Globus pallidus (tissue), 1 donor: Measurements from ENCODE around the gene RNF212.
"Not testable (repeated sequence)": the region's sequence is repeated elsewhere in the genome, so short reads cannot be mapped to it uniquely, and the experiment has no call there.

Source experiments
- DNase-seq: peaks from one replicate; pipeline ENCODE4 v3.0.0-alpha.2; 2015; ENCODE audit warnings: low spot score

Gene RNF212

DNA sequence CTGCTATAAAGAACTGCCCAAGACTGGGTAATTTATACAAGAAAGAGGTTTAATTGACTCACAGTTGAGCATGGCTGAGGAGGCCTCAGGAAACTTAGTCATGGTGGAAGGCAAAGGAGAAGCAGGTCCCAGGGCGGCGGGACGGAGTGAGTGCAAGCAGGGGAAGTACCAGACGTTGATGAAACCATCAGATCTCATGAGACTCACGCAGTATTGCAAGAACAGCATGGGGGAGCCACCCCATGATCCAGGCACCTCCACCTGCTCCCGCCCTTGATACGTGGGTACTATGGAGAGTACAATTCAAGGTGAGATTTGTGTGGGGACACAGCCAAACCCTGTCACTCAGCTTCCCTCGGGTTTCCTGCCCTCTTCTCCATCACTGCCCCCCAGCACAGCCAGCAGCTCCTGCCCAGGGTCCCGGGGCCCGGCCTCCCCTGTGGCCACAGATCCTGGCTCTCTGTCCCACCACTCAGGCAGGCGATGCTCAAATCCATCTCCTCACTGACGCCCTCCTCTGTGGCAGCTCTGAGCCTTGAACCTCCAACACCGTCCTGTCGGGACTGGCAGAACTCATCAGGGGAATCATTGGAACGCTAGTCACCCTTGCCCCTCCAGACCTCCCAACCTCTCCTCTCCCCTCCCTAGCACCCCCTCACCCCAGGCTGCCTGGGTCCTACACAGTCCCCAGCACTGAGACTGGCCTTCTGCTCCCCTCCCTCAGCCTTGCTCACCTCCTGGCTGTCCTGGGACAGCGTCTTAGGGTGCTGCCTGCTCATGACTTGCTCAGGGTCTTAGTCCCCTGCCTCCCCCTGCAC, 64.4 kb downstream of the RNF212 start:
- no peak for DNase-seq

DNA sequence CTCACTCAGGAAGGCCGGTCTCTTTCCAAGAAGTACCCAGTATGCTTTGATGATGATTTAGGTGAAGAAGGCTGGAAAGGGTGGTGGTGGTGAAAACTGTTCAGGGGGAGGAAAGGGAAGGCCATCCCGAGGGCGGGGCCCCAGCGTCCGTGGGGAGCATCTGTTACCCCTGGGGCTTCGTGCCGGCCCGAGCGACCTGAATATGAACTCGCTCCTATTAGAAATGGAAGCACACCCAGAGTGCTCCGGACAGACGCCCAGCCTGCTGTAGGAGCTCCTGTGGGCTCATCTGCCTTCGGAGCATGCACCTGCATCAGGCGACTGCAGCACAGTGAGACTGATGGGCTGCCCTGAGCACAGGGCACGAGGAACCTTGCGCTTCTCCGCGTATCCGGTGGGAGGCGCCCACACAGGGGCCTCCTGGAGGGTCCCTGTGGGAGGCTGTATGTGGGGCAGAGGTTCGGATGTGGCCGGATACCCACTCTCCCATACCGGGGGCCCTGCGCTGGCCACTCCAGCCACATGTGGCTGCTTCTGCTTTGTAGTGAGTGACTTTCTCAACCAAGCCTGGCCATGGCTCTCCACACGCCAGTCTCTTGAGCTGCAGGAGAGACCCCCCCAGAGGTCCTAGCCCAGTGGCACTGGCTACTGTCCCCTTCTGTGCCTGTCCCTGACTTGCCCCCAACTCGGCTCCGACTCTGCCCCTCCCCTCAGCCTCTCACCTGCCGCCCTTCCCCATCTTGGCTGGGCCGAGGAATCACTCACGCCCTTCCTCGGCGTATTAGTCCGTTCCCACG, 65.2 kb downstream of the RNF212 start:
- no peak for DNase-seq

DNA sequence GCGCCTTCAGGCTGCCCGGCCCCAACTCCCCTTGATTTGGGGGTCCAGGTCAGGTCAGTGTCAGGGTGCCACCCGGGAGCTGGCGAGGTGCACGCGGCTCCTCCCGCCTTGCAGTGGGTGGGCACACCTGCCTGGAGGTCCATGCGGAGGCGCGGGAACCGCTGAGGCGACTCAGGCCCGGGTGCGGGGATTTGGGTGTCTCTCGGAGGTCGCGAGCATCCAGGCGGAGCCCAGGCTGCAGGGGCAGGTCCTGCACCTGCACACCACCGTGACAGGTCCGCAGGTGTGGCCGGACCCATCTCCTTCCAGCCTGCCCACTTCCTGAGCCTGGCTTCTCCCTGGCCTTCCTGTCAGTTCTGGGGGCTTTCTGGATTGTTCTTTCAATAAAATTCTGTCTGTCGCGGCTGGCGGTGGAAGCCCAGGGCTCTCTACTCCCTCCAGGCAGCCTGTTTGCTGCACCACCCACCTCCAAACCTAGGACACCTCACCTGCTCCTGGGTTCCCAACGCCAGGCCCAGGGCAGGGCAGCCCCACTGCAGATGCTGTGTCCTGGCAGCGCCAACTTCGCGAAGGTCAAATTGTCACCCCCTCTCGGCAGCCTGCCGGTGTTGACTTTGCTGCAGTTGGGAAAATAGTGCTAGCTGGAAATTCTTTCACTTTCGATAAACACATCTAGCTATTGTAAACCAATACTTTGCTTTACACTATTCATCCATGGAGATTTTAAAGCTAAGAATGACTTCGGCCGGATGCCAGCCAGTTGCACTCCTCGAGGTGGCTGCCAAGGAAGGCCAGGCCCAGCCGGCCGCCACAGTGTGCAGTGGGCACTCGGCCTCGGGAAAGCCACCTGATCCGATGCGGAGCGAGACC, 66.0 kb downstream of the RNF212 start:
- DNase-seq: no peak

DNA sequence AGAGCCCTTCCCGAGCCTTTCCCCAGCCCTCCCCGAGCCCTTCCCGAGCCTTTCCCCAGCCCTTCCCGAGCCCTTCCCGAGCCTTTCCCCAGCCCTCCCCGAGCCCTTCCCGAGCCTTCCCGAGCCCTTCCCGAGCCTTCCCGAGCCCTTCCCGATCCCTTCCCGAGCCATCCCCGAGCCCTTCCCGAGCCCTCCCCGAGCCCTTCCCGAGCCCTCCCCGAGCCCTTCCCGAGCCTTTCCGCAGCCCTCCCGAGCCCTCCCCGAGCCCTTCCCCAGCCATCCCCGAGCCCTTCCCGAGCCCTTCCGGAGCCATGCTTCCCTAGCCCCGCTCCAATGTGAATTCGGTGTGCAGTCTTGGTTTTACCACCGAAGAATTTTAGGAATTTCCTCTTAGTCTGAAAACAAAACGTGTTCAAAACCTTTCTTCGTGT, 66.8 kb downstream of the RNF212 start:
- DNase-seq: not testable (repeated sequence)

DNA sequence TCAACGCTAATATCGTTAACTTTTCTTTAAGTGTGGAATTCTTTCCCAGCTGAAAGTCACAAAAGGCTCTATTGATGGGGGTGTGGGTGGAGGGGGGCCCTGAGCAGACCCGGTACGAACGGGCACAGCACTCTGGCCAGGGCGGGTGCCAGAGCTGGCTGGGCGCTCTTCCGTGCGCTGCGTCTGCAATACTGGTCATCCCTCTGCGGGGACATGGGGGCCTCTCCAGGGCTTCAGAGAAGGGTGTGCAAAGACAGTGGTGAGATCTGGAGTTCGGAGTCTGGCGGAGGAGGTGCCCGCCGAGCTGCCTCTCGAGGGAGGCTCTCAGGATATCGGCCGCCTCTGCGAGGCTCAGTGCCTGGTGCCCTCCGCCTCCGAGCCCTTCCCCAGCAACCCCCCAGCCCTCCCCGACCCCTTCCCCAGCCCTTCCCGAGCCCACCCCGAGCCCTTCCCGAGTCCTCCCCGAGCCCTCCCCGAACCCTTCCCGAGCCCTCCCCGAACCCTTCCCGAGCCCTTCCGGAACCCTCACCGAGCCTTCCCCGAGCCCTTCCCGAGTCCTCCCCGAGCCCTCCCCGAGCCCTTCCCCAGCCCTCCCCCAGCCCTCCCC, 67.7 kb downstream of the RNF212 start:
- DNase-seq: no peak

DNA sequence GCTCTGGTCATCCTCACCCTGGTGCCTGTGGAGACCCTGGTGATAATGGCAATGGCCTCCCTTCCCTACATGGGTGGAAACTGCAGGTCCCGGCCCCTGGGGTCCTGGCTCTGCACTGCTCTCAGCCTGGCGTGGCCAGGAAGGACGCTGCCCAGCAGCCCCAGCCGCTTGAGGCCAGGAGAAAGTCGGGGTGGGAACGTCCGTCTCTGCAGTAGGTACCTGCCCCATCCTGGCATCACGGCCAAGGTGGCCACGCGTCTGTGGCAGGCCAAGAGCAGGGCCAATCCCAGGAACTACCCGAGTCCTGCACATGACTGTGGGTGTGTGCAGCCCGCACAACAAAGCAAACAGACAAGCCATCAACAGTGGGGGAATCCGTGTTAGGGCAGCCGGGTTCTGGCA, 68.2 kb downstream of the RNF212 start:
- no peak for DNase-seq

DNA sequence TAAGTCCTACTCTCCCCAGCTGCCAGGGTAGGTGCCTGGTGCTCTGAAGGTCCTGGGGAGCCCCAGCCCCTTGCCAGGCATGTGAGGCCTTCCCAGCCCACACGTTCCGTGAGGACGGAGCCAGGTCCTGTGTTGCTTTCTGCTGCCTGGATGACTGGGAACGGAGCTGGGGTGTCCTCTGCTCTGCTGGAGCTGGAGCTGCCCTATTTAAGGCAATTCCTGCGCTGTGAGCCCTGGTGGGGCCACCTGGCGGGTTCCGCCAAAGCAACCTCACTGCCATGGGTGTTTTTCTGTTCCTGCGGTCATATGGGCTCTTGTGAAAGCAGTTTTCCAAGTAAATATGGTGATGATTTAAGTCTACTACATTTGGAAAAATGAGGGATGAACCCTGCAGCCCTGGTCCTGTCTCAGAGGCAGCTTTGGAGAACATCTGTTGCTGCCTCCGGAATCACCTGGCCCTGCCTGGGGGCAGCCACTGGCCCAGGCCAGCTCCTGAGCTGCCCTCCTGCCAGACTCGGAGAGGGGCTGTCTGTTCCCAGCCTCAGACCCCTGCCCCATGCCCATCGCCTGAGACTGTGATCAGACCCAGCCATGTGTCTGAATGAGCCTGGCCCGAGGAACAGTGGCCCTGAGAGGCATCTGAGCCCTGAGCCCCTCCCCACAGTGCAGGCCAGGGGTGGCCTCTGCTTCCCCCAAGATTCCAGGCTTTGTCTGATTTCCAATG, 68.7 kb downstream of the RNF212 start:
- no peak for DNase-seq

DNA sequence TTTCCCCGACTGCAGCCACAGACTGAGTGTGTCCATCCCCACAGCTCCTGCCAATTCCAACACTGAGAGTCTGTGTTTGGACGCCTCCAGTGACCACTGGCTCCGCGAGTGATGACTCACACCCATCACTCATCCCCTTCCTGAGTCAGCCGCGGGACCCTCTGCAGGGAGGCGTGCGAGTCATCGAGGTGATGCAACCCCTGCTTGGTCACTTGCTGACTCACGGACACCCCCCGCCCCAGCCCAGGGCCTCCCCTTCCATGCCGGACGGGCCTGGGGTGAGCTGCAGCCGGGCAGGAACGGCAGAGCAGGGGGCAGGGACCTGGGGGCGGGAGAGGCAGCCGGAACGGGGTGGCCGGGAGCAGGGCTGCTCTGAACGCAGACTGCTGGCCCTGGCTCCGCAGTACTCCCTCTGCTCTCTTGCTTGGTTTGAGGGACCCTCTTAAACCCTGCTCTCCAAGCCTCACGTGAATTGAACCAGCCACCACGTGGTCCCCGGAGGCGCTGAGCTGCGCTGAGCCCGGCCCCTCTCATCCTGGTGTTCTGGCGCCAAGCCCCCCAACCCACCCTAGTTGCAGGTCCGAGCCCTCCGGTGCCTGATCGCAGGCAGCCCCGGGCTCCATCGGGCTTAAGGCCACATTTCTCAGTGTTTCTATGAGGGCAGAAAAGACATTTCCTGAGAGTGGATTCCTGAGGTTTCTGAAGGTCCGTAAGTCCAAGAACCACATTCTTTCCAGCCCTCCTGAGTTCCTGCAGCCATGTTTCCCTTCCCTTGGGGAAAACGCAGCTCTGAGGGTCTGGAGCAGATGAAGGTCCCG, 69.5 kb downstream of the RNF212 start:
- DNase-seq: peak; percentile 82

DNA sequence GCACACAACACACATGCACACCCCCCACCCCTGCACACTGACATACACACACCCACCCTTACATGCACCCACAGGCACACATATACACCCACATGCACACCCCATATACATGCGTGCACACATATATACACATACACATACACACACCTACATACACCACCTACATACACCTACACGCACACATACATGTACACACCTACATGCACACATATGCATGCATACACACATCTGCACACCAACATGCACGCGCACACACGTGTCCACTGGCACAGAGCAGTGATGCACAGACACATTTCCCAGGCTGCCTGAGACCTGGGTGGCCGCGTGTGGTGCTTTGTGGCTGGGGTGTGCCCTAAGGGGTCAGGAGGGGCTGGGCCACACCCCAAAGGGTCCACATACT, 70.2 kb downstream of the RNF212 start:
- no peak for DNase-seq

DNA sequence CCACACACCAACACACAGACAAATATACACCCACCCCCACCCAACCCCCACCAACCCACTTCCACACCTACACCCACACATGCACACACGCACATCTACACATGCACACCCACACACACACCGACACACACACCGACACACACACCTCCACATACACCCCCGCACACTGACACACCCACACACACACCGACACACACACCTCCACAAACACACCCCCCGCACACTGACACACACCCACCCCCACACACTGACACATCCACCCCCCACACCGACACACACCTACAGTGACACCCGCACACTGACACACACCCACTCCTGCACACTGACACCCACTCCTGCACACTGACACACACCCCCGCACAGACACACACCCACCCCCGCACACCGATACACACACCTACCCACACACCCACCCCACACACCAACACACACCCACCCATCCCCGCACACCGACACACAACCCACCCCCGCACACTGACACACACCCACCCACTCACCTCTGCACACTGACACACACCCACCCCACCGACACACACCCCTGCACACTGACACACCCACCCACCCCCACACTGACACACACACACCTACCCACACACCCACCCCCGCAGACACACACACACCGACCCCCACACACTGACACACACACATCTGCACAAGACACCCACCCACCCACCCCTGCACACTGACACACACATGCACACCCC, 70.9 kb downstream of the RNF212 start:
- no peak for DNase-seq

DNA sequence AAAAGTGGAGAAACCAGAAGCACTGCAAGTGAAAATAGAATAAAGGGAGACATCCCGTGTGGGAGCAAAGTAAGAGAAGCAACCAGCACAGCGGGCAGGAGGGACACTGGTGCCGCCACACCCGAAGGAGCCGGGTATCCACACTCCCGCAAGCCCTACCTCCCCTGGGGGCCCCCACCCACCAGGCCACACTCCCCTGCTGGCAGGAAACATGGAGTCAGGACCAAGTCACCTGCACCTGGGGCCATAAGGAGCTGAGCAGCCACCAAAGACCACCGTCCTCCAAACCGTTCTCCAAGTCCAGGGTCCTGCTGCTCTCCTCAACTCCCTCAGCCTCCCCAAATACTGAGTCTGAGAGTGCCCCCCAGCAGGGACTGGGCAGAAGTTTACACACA, 71.4 kb downstream of the RNF212 start:
- no peak for DNase-seq

DNA sequence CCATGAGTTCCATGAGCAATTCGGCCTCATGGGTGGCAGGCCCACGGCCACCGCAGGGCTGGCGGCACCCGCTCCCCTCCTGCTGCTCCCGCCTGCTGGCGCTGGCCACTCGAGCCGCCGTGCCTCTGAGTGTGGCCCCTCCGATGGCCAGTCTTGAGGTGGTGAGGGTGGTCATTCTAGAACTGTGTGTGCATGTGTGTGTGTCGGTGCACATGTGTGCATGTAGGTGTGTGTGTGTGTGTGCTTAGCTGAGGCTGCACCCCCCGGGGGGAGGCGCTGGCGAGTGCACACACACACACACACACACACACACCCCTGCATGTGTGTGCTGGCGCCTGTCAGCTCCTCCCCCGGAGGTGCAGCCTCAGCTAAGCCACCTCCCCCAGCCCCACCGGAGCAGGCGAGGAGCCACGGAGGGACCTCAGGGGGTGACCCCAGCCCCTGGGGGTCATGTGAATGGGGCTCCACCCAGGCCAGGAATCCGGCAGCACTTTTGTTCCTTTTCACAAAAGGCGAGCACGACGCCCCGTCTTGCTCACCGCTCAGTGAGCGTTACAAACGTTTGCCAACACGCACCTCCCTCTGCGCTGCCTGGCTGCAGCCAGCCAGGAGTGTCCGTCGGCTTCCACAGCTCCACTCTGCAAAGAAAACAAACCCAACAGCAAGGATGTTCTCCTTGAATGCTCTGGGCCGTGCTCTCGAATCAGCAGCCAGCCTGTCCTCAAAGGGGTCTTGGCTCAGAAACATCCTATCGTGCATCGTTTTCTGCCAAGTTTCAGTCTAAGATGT, 72.0 kb downstream of the RNF212 start:
- DNase-seq: no peak

DNA sequence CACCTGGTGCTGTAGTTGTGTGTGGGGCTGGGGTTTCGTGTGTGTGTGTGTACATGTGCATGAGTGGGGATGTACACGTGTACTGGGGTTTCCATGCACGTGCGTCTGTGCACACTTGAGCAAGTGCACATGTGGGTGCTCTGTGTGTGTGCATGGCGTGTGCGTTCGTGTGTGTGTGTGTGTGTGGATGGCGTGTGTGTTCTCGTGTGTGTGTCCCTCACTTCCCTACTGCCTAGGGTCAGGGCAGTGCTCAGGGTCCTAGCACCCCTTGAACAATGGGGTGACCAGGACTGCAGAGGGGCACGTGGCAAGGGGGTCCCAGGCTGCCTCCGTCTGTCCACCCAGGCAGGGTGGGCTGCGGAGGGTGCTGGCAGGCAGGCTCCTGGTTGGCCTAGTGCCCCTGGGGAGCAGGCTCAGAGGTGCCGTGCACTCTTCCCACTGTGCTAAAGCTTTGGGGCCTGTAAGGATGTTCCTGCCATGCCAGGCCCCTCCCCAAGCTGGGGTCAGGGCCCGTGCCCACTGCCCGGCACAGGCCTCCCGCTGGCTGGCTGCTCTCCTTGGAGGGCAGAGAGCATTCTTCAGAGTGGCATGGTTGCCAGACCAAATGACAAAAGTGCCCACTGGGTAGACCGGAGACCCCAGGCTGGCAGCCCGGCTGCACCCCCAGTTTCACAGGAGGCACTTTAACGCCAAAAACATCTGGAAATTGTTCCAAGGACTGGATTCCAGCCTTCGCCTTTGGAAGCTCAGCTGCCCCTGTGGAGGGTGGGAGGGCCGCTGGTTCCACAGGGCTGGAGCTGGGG, 72.8 kb downstream of the RNF212 start:
- no peak for DNase-seq

DNA sequence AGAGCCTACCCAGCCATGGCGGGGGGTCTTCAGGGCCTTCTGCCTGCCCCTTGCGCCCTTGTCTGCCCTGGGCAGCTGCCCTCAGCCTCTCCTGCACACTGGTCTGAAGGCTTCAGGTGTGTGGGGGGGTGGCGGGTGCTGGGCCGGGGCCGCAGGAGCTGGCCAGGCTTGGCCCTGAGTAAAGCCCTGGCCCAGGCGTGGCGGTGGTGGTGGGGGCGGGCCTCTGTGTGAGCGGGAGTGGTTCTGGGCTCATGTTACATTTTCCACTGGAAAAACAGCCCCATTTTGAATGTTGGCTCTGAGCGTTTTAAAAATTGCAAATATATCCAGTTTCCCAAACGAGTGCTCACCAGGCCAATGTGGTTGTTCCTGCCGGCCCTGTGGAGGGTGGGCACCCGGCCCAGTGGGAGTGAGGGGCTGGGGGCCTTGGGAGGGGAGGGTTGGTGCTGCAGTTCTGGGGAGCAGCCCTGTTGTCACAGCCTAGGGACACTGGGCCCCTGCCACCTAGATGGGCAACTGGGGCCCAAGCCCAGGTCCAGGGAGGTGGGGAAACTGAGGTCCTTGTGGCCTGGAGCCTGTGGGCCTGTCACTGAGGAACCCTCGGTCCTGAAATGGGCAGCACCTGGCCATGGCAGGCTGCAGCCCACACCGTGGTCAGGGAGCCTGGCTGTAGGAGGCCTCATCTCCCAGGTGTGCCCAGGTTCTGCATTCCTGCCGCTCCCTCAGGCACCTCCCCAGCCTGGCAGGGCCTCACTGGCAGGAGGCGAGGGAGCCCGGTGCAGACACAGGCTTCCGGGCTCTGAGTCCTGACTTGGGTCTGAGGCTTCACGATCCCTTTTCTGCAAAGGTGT, 73.6 kb downstream of the RNF212 start:
- DNase-seq: no peak

DNA sequence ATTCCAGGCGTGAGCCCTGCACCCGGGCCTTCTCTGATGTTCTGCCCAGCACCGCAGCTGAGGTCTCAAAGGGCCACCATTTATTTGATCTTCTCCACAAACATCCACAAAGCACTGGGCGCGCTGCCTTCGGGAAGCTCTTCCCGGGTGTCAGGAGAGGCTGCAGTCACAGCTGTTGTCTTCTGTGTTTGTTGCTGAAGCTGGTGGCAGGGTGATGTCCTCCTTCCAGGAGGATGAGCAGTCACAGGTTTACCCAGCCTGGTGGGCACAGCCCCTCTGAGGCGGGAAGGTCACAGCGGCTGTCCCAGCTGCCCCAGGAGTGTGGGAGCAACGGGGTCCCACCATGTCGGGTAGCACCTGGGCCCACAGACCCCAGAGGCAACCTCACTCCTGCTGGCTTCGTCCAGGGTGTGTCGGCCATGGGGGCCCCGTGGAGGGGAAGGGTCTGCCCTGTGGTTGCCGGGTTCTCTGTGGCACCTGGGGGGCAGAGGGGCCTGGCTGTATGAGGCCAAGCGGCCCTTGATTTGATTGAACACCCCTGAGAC, 74.3 kb downstream of the RNF212 start:
- DNase-seq: no peak

DNA sequence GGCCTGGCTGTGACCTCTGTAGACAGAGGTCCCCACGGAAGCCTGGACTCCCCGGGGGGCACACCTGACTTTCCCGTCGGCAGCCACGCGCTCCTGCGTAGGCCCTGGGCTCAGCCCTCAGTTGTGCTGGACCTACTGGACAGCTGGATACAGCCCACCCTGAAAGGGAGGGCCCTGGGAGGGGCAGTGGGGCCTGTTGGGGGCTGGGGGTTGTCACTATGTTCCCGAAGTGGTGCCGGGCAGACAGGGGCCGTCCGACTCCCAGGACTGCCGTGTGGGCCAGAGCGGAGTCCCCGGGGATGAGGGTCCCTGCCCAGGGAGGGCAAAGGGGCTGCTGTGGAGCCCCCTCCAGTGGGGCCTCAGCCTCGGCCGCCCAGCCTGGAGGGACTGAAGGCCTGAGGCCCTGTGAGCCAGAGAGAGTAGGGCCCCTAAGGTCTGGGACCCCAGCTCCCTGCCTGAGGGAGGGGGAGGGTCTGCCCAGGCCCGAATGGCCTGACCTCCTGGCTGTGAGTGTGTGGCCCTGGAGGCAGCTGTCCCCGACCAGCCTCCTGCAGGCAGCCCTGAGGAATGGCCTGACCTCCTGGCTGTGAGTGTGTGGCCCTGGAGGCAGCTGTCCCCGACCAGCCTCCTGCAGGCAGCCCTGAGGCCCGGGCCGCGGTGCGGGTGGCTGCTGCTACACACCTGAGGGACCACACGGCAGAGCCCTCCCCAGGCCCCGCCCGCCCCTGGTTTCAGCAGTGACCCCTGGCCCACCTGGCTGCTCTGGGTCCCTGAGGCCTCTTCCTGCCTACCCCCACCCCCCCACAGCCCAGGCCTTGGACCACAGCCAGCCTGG, 76.2 kb downstream of the RNF212 start:
- DNase-seq: no peak
